Spinal cord (tissue), 10 donors: Measurements from ENCODE around the gene REG3G. TPM values are rescaled to one million over a fixed set of nuclear protein-coding genes. Genes with fewer than 3 reads are reported as not detected.

ENCODE experiments used
- DNase-seq, 6 donors: peaks; one replicate each; pipeline versions ENCODE4 v3.0.0 to v3.0.0-alpha.2; 2013 to 2015; ENCODE audit warnings: low spot score in 6 of 6, low read depth in 4 of 6
- H3K27ac ChIP-seq: one replicate; pipeline ENCODE4 v1.5.1; 2013; ENCODE audit warnings: low read depth, low read length, control low read depth
- H3K27me3 ChIP-seq: one replicate; pipeline ENCODE4 v1.6.1; 2013; ENCODE audit warnings: low read length; ENCODE audit not compliant: control insufficient read depth, insufficient read depth
- H3K36me3 ChIP-seq: one replicate; pipeline ENCODE4 v1.6.1; 2013; ENCODE audit warnings: low read length; ENCODE audit not compliant: control insufficient read depth, insufficient read depth
- H3K4me1 ChIP-seq: one replicate; pipeline ENCODE4 v1.6.1; 2013; ENCODE audit warnings: low read length; ENCODE audit not compliant: control insufficient read depth, insufficient read depth
- H3K4me3 ChIP-seq: one replicate; pipeline ENCODE4 v1.5.1; 2013; ENCODE audit warnings: low read depth, low read length, control low read depth
- H3K9me3 ChIP-seq: one replicate; pipeline ENCODE4 v1.6.1; 2013; ENCODE audit warnings: low read length; ENCODE audit not compliant: control insufficient read depth, insufficient read depth
- whole genome bisulfite sequencing: methylation state at CpG from one replicate; pipeline ENCODE4 v1.1.5; 2013; ENCODE audit warnings: missing lambda C conversion rate; ENCODE audit not compliant: insufficient coverage; 5-methylcytosine and 5-hydroxymethylcytosine counted together
- polyA plus RNA-seq, 2 donors: library from polyadenylated mRNA; unstranded; fragments of 120-200 nt; gene quantifications; one replicate each; pipeline ENCODE4 v1.2.1, GENCODE V29; 2013; ENCODE audit not compliant: insufficient read length in 2 of 2
- total RNA-seq, 2 donors: library from RNA; depleted of rRNA in 1 of 2; stranded (reverse); fragments of 120-200 nt in 1 of 2; fragments of >200 nt in 1 of 2; gene quantifications; one replicate each; pipeline versions ENCODE4 v1.2.3 to v1.2.4, GENCODE V29; 2013 to 2014
- donor health status: healthy.

The REG3G gene
- total and polyA plus RNA-seq, 4 donors: 0.50 TPM; not detected in 3

DNA sequence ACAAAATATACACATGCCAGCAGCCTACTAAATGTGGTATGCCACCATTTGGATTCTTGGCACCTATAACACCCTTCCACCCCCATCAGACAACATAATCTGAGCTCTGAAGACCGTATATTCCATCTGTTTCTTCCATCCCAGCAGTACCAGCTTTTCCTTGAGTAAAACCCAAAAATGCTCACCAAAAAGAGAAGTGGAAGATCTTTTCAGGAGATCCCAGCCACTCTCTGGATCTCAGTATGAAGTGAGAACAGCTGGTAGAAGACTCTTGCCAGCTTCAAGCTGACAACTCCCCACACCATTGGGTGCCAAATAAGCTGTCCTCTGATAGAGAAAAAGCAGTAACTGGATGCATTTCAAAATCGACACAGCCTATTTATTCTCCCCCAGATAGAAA lies 39.7 kb downstream of the REG3G start:
- Histone ChIP-seq H3K9me3 (no peaks in the 10 kb centered on the region), H3K27me3 (no peaks in the 10 kb centered on the region), H3K36me3 (no peaks in the 10 kb centered on the region), H3K4me3 (no peak overlapping the region), H3K4me1 (no peaks in the 10 kb centered on the region), H3K27ac (no peak overlapping the region)
- DNase-seq: peak in 1 of 6 donors; percentile 72
- 92% methylated on average over 2 of the region's 2 CpGs for WGBS

- WGBS: 40% methylated on average over 1 of the region's 2 CpGs
- H3K4me3 ChIP-seq: no peak overlapping the region
- H3K27ac ChIP-seq: no peak overlapping the region
- no peaks in the 10 kb centered on the region for H3K36me3 ChIP-seq
- DNase-seq: peak in 1 of 6 donors; percentile 26
- no peaks in the 10 kb centered on the region for H3K4me1 ChIP-seq
- no peaks in the 10 kb centered on the region for H3K27me3 ChIP-seq
- H3K9me3 ChIP-seq: no peaks in the 10 kb centered on the region
Measured at GRCh38 chr2:79071078-79071477, 45.6 kb downstream of the REG3G start.

Other genes with a start within 250 kb of the REG3G start
- not detected for gene REG1B, start 62.3 kb downstream of the REG3G start, total RNA-seq
- gene REG1B, start 62.3 kb downstream of the REG3G start, polyA plus RNA-seq: not detected
- not detected for gene REG1A, start 94.8 kb downstream of the REG3G start, total RNA-seq
- not detected for gene REG1A, start 94.8 kb downstream of the REG3G start, polyA plus RNA-seq
- gene REG3A, start 134.1 kb downstream of the REG3G start, total RNA-seq: not detected
- not detected for gene REG3A, start 134.1 kb downstream of the REG3G start, polyA plus RNA-seq